Neural cell (in vitro differentiated cells): ENCODE data around the gene THRB. TPM values are rescaled to one million over a fixed set of nuclear protein-coding genes. Genes with fewer than 3 reads are reported as not detected.

Experiments
- H2AFZ ChIP-seq: fragments of 200-600, 300-800 bp; sonication (generic), shearing (Covaris generic); 2 replicates; pipeline ENCODE4 v1.6.0; 2014; ENCODE audit warnings: low read depth, mild to moderate bottlenecking, antibody characterized with exemption, low read length, moderate library complexity
- H3F3A ChIP-seq: fragments of 200-600 bp; shearing (Covaris generic); 2 replicates; pipeline ENCODE4 v1.6.1; 2016; ENCODE audit warnings: mild to moderate bottlenecking, moderate library complexity, mixed read lengths, antibody characterized with exemption, low read length; ENCODE audit not compliant: insufficient read depth, poor library complexity, severe bottlenecking
- H3K27ac ChIP-seq: fragments of 200-600, 300-800 bp; sonication (generic), shearing (Covaris generic); 2 replicates; pipeline ENCODE4 v1.5.1; 2014; ENCODE audit warnings: mild to moderate bottlenecking, low read length, moderate library complexity
- H3K27me3 ChIP-seq: fragments of 300-800, 200-600 bp; sonication (generic), shearing (Covaris generic); 2 replicates; pipeline ENCODE4 v1.6.0; 2014; ENCODE audit warnings: mild to moderate bottlenecking, low read depth, low read length, moderate library complexity; ENCODE audit not compliant: insufficient read depth
- H3K36me3 ChIP-seq: fragments of 300-800, 200-600 bp; sonication (generic), shearing (Covaris generic); 2 replicates; pipeline ENCODE4 v1.5.1; 2014; ENCODE audit warnings: mild to moderate bottlenecking, antibody characterized with exemption, low read length, moderate library complexity; ENCODE audit not compliant: insufficient read depth
- H3K4me2 ChIP-seq: fragments of 300-800, 200-600 bp; sonication (generic), shearing (Covaris generic); 2 replicates; pipeline ENCODE4 v1.6.0; 2014; ENCODE audit warnings: mild to moderate bottlenecking, low read length
- H3K4me3 ChIP-seq: fragments of 300-800, 200-600 bp; sonication (generic), shearing (Covaris generic); 2 replicates; pipeline ENCODE4 v1.5.1; 2014; ENCODE audit warnings: mild to moderate bottlenecking, low read length, moderate library complexity
- H3K79me2 ChIP-seq: fragments of 200-600 bp; shearing (Covaris generic); replicated peaks from 2 replicates; pipeline ENCODE4 v1.6.0; 2014; ENCODE audit warnings: mild to moderate bottlenecking, low read length, moderate library complexity; ENCODE audit not compliant: insufficient read depth
- H3K9ac ChIP-seq: fragments of 300-800, 200-600 bp; sonication (generic), shearing (Covaris generic); 2 replicates; pipeline ENCODE4 v1.6.1; 2016; ENCODE audit warnings: mild to moderate bottlenecking, low read length, mixed read lengths
- H3K9me2 ChIP-seq: fragments of 200-600 bp; shearing (Covaris generic); 2 replicates; pipeline ENCODE4 v1.6.1; 2016; ENCODE audit warnings: mild to moderate bottlenecking, low read length, mixed read lengths; ENCODE audit not compliant: insufficient read depth
- H3K9me3 ChIP-seq: fragments of 200-600, 300-800 bp; sonication (generic), shearing (Covaris generic); 2 replicates; pipeline ENCODE4 v1.6.1; 2016; ENCODE audit warnings: mild to moderate bottlenecking, mixed run types, low read length, moderate library complexity, mixed read lengths
- H4K20me1 ChIP-seq: fragments of 200-600 bp; shearing (Covaris generic); 2 replicates; pipeline ENCODE4 v1.6.1; 2016; ENCODE audit warnings: mild to moderate bottlenecking, mixed run types; ENCODE audit not compliant: insufficient read depth
- EP300 ChIP-seq: fragments of 450-650 bp; conservative IDR thresholded peaks from 2 replicates; pipeline ENCODE4 v1.6.1; 2014; ENCODE audit warnings: antibody characterized with exemption, mild to moderate bottlenecking, moderate library complexity; ENCODE audit not compliant: poor library complexity, severe bottlenecking
- EZH2 ChIP-seq: fragments of 200-600, 300-800 bp; shearing (Covaris generic), sonication (generic); IDR thresholded peaks from 2 replicates; pipeline ENCODE4 v1.6.1; 2014; ENCODE audit warnings: antibody characterized with exemption, low read length, borderline replicate concordance, mild to moderate bottlenecking; ENCODE audit not compliant: insufficient read depth, poor library complexity, severe bottlenecking
- MXI1 ChIP-seq: fragments of 450-650 bp; conservative IDR thresholded peaks from 2 replicates; pipeline ENCODE4 v1.6.1; 2014; ENCODE audit warnings: antibody characterized with exemption, mild to moderate bottlenecking; ENCODE audit not compliant: poor library complexity, severe bottlenecking
- POLR2AphosphoS5 ChIP-seq: IDR thresholded peaks from 2 replicates; pipeline ENCODE4 v1.6.1; 2012
- RAD21 ChIP-seq: fragments of 450-650 bp; conservative IDR thresholded peaks from 2 replicates; pipeline ENCODE4 v1.6.1; 2014; ENCODE audit warnings: antibody characterized with exemption, mild to moderate bottlenecking, moderate library complexity
- SMC3 ChIP-seq: fragments of 450-650 bp; conservative IDR thresholded peaks from 2 replicates; pipeline ENCODE4 v1.6.1; 2014; ENCODE audit warnings: antibody characterized with exemption, mild to moderate bottlenecking, moderate library complexity; ENCODE audit not compliant: poor library complexity
- TAF1 ChIP-seq: IDR thresholded peaks from 2 replicates; pipeline ENCODE4 v1.6.1; 2012; ENCODE audit warnings: low read depth
- polyA plus RNA-seq: library from polyadenylated mRNA; depleted of rRNA; stranded (reverse); fragments of >200 nt; gene quantifications from 2 replicates; pipeline ENCODE4 v1.2.3, GENCODE V29; 2014
- TF ChIP-seq, protein P1 (sequence below): fragments of 450-650 bp; IDR thresholded peaks from 2 replicates; pipeline ENCODE4 v1.5.1; 2014; ENCODE audit warnings: antibody characterized with exemption, mild to moderate bottlenecking, moderate library complexity; ENCODE audit not compliant: poor library complexity, severe bottlenecking
- TF ChIP-seq, protein P2 (sequence below): IDR thresholded peaks from 2 replicates; pipeline ENCODE4 v1.6.1; 2012; ENCODE audit warnings: borderline replicate concordance

THRB gene
- polyA plus RNA-seq, 1 donor from 2014 or later, result 1.7 TPM

DNA sequence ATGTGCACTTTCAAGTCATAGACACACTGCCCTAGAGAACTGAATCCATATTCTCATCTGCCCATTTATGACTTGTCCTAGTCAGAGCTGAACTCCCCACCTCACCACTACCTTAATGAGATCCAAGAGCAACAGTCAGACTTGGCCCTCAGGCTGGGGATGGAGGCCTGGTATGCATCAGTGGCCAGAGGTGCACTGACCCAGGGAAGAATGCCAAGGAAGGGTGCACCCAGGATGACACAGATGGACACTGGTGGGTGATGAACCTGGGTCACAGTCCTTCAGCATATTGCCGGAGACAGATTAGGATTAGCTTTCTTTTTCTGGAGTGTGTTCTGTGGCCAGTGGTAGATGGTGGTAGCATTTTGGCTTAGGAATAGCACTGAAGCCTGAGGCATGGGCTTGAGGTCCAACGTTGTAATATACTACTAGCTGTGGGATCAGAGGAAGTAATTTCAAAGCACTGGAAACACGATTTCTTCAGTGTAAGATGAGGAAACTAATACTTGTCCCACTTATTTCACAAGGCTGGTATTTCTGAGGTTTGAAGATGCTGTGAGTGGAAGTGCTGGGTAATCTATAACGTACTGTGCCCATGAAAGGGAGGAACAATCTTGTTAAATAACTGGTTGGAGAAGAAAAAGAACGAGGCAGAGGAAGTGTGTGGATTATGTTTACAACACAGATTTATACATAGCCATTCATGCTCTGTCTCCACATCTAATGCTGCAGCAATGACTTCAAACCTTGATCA lies 265.0 kb downstream of the THRB start:
- Histone ChIP-seq H3K36me3 (no peaks in the 10 kb centered on the region), H3F3A (no peaks in the 10 kb centered on the region), H4K20me1 (no peaks in the 10 kb centered on the region), H3K9me3 (no peaks in the 10 kb centered on the region), H3K9ac (no peak overlapping the region), H3K27ac (no peak overlapping the region), H3K4me3 (no peak overlapping the region), H3K9me2 (no peaks in the 10 kb centered on the region), H3K79me2 (no peaks in the 10 kb centered on the region), H2AFZ (no peak overlapping the region), H3K27me3 (no peaks in the 10 kb centered on the region), H3K4me2 (no peak overlapping the region)
- TF ChIP-seq SMC3, result no peak
- TF ChIP-seq RAD21, result no peak
- no peak for TF ChIP-seq MXI1

DNA sequence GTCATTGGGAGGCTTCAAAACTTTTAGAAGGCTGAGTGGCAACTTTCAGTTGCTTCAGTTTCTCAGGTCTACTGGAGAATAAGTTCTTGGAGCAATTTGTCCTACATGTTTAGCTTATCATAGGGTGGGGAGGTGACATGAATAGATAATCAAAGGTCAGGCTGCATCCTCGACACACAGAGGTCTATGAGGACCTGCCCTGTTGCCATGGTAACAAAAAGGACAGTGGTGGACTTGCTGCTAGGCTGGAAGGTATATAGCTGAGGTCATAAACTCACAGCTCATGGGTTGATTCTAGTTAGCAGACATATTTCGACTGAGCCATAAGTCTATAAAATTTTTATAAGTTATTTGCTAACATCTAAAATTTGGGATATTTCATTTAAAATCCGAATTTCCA lies 267.0 kb downstream of the THRB start:
- Histone ChIP-seq H2AFZ (no peak overlapping the region), H3K4me3 (no peak overlapping the region), H4K20me1 (no peaks in the 10 kb centered on the region), H3K27me3 (no peaks in the 10 kb centered on the region), H3K27ac (no peak overlapping the region), H3K79me2 (no peaks in the 10 kb centered on the region), H3K4me2 (no peak overlapping the region), H3K9me3 (no peaks in the 10 kb centered on the region), H3K9ac (no peak overlapping the region), H3K36me3 (no peaks in the 10 kb centered on the region), H3F3A (no peaks in the 10 kb centered on the region), H3K9me2 (no peaks in the 10 kb centered on the region)
- no peak for TF ChIP-seq EP300
- TF ChIP-seq, protein P1, sequence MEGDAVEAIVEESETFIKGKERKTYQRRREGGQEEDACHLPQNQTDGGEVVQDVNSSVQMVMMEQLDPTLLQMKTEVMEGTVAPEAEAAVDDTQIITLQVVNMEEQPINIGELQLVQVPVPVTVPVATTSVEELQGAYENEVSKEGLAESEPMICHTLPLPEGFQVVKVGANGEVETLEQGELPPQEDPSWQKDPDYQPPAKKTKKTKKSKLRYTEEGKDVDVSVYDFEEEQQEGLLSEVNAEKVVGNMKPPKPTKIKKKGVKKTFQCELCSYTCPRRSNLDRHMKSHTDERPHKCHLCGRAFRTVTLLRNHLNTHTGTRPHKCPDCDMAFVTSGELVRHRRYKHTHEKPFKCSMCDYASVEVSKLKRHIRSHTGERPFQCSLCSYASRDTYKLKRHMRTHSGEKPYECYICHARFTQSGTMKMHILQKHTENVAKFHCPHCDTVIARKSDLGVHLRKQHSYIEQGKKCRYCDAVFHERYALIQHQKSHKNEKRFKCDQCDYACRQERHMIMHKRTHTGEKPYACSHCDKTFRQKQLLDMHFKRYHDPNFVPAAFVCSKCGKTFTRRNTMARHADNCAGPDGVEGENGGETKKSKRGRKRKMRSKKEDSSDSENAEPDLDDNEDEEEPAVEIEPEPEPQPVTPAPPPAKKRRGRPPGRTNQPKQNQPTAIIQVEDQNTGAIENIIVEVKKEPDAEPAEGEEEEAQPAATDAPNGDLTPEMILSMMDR, result no peak
- TF ChIP-seq TAF1, result no peak
- TF ChIP-seq POLR2AphosphoS5, result no peak
- TF ChIP-seq MXI1, result no peak

DNA sequence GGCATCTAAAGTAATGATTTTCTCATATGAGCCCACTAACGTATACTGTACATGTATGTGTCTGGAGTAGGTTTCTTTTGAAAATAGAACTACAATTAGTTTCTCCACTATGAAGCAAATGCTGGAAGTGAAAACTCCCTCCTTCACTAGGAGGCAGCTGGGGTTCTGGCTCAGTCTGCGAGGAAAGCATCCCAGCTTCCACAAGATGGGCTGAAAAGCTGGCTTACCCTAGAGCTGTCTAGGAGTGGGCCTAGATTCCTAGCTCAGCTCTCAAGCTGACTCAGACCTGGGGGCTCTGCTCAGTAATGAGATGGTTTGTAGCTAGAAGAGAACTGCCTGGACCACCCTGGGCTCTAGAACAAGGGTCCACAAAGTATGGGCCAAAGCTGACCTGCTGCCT lies 268.3 kb downstream of the THRB start:
- Histone ChIP-seq H2AFZ (no peak overlapping the region), H3K9me3 (no peaks in the 10 kb centered on the region), H3F3A (no peaks in the 10 kb centered on the region), H3K9ac (no peak overlapping the region), H3K4me3 (no peak overlapping the region), H4K20me1 (no peaks in the 10 kb centered on the region), H3K9me2 (no peaks in the 10 kb centered on the region), H3K27me3 (no peaks in the 10 kb centered on the region), H3K36me3 (no peaks in the 10 kb centered on the region), H3K4me2 (no peak overlapping the region), H3K27ac (no peak overlapping the region), H3K79me2 (no peaks in the 10 kb centered on the region)
- TF ChIP-seq, protein P2, sequence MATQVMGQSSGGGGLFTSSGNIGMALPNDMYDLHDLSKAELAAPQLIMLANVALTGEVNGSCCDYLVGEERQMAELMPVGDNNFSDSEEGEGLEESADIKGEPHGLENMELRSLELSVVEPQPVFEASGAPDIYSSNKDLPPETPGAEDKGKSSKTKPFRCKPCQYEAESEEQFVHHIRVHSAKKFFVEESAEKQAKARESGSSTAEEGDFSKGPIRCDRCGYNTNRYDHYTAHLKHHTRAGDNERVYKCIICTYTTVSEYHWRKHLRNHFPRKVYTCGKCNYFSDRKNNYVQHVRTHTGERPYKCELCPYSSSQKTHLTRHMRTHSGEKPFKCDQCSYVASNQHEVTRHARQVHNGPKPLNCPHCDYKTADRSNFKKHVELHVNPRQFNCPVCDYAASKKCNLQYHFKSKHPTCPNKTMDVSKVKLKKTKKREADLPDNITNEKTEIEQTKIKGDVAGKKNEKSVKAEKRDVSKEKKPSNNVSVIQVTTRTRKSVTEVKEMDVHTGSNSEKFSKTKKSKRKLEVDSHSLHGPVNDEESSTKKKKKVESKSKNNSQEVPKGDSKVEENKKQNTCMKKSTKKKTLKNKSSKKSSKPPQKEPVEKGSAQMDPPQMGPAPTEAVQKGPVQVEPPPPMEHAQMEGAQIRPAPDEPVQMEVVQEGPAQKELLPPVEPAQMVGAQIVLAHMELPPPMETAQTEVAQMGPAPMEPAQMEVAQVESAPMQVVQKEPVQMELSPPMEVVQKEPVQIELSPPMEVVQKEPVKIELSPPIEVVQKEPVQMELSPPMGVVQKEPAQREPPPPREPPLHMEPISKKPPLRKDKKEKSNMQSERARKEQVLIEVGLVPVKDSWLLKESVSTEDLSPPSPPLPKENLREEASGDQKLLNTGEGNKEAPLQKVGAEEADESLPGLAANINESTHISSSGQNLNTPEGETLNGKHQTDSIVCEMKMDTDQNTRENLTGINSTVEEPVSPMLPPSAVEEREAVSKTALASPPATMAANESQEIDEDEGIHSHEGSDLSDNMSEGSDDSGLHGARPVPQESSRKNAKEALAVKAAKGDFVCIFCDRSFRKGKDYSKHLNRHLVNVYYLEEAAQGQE, result no peak
- no peak for TF ChIP-seq RAD21
- no peak for TF ChIP-seq POLR2AphosphoS5
- no peak for TF ChIP-seq EZH2
- no peak for TF ChIP-seq SMC3
- no peak for TF ChIP-seq TAF1
- TF ChIP-seq, protein P1, result no peak
- no peak for TF ChIP-seq EP300
- no peak for TF ChIP-seq MXI1
